ENCODE results near the gene PSMD13. TPM values are rescaled to one million over a fixed set of nuclear protein-coding genes. Genes with fewer than 3 reads are reported as not detected.

PSMD13 gene
- polyA plus RNA-seq, 4 donors = 104 to 159 (median 149) TPM

- Histone ChIP-seq H3K27ac (ENCODE audit: low read depth in 1 of 3, low read length in 2 of 3) (no peak overlapping the region), H3K36me3 (ENCODE audit: control insufficient read depth in 3 of 3, insufficient read depth in 2 of 3, low read depth in 1 of 3, low read length in 3 of 3) (peaks cover 7 to 43% (median 17%) of the 10 kb centered on the region in 3 donors), H3K4me1 (ENCODE audit: control insufficient read depth in 3 of 3, insufficient read depth in 2 of 3, low read depth in 1 of 3, low read length in 2 of 3) (peaks cover 0 to 5% (median 0%) of the 10 kb centered on the region in 3 donors), H3K9me3 (ENCODE audit: control insufficient read depth in 2 of 2, insufficient read depth in 1 of 2, low read depth in 1 of 2, low read length in 1 of 2) (no peaks in the 10 kb centered on the region), H3K4me3 (ENCODE audit: low read depth in 1 of 3, low read length in 3 of 3) (no peak overlapping the region), H3K27me3 (ENCODE audit: control insufficient read depth in 3 of 3, insufficient read depth in 3 of 3, low read length in 3 of 3) (no peaks in the 10 kb centered on the region)
- WGBS, 3 donors = 76 to 84% (median 83%) methylated on average over 12 to 13 of the region's 13 CpGs
- no peak for FAIRE-seq
- no peak for DNase-seq
Measured at GRCh38 chr11:253160-253885, 16.5 kb downstream of the PSMD13 start.

GRCh38 chr11:253886-254270, 17.1 kb downstream of the PSMD13 start:
- FAIRE-seq = no peak
- 90 to 94% (median 91%) methylated on average over 5 of the region's 5 CpGs for WGBS, 3 donors

GRCh38 chr11:255176-255575, 18.4 kb downstream of the PSMD13 start:
- no peaks in the 10 kb centered on the region for H3K9me3 ChIP-seq (ENCODE audit: control insufficient read depth in 2 of 2, insufficient read depth in 1 of 2, low read depth in 1 of 2, low read length in 1 of 2)
- H3K36me3 ChIP-seq (ENCODE audit: control insufficient read depth in 3 of 3, insufficient read depth in 2 of 3, low read depth in 1 of 3, low read length in 3 of 3) = peaks cover 2 to 33% (median 8%) of the 10 kb centered on the region in 3 donors
- H3K27ac ChIP-seq (ENCODE audit: low read depth in 1 of 3, low read length in 2 of 3) = no peak overlapping the region
- no peak for DNase-seq
- peaks cover 0 to 5% (median 0%) of the 10 kb centered on the region in 3 donors for H3K4me1 ChIP-seq (ENCODE audit: control insufficient read depth in 3 of 3, insufficient read depth in 2 of 3, low read depth in 1 of 3, low read length in 2 of 3)
- FAIRE-seq = no peak
- no peak overlapping the region for H3K4me3 ChIP-seq (ENCODE audit: low read depth in 1 of 3, low read length in 3 of 3)
- no peaks in the 10 kb centered on the region for H3K27me3 ChIP-seq (ENCODE audit: control insufficient read depth in 3 of 3, insufficient read depth in 3 of 3, low read length in 3 of 3)
- 62 to 74% (median 65%) methylated on average over 3 of the region's 3 CpGs for WGBS, 3 donors

More at GRCh38 chr11:253886-254270, 17.1 kb downstream of the PSMD13 start:
- Histone ChIP-seq H3K27ac (ENCODE audit: low read depth in 1 of 3, low read length in 2 of 3) (no peak overlapping the region), H3K36me3 (ENCODE audit: control insufficient read depth in 3 of 3, insufficient read depth in 2 of 3, low read depth in 1 of 3, low read length in 3 of 3) (peaks cover 7 to 39% (median 12%) of the 10 kb centered on the region in 3 donors), H3K9me3 (ENCODE audit: control insufficient read depth in 2 of 2, insufficient read depth in 1 of 2, low read depth in 1 of 2, low read length in 1 of 2) (no peaks in the 10 kb centered on the region), H3K4me3 (ENCODE audit: low read depth in 1 of 3, low read length in 3 of 3) (no peak overlapping the region), H3K27me3 (ENCODE audit: control insufficient read depth in 3 of 3, insufficient read depth in 3 of 3, low read length in 3 of 3) (no peaks in the 10 kb centered on the region), H3K4me1 (ENCODE audit: control insufficient read depth in 3 of 3, insufficient read depth in 2 of 3, low read depth in 1 of 3, low read length in 2 of 3) (peaks cover 0 to 5% (median 0%) of the 10 kb centered on the region in 3 donors)
- no peak for DNase-seq

GRCh38 chr11:255816-256215, 19.0 kb downstream of the PSMD13 start:
- WGBS, 3 donors = 95 to 98% (median 97%) methylated on average over 2 of the region's 2 CpGs
- Histone ChIP-seq H3K9me3 (ENCODE audit: control insufficient read depth in 2 of 2, insufficient read depth in 1 of 2, low read depth in 1 of 2, low read length in 1 of 2) (no peaks in the 10 kb centered on the region), H3K4me1 (ENCODE audit: control insufficient read depth in 3 of 3, insufficient read depth in 2 of 3, low read depth in 1 of 3, low read length in 2 of 3) (peaks cover 0 to 5% (median 0%) of the 10 kb centered on the region in 3 donors), H3K4me3 (ENCODE audit: low read depth in 1 of 3, low read length in 3 of 3) (no peak overlapping the region), H3K27me3 (ENCODE audit: control insufficient read depth in 3 of 3, insufficient read depth in 3 of 3, low read length in 3 of 3) (no peaks in the 10 kb centered on the region), H3K27ac (ENCODE audit: low read depth in 1 of 3, low read length in 2 of 3) (no peak overlapping the region), H3K36me3 (ENCODE audit: control insufficient read depth in 3 of 3, insufficient read depth in 2 of 3, low read depth in 1 of 3, low read length in 3 of 3) (peaks cover 2 to 29% (median 8%) of the 10 kb centered on the region in 3 donors)
- FAIRE-seq (no peak), DNase-seq (no peak)

- H3K4me1 ChIP-seq (ENCODE audit: control insufficient read depth in 3 of 3, insufficient read depth in 2 of 3, low read depth in 1 of 3, low read length in 2 of 3) = peaks cover 0 to 5% (median 0%) of the 10 kb centered on the region in 3 donors
- H3K27ac ChIP-seq (ENCODE audit: low read depth in 1 of 3, low read length in 2 of 3) = no peak overlapping the region
- H3K36me3 ChIP-seq (ENCODE audit: control insufficient read depth in 3 of 3, insufficient read depth in 2 of 3, low read depth in 1 of 3, low read length in 3 of 3) = peaks cover 2 to 19% (median 2%) of the 10 kb centered on the region in 3 donors
- DNase-seq (no peak), FAIRE-seq (no peak)
- H3K9me3 ChIP-seq (ENCODE audit: control insufficient read depth in 2 of 2, insufficient read depth in 1 of 2, low read depth in 1 of 2, low read length in 1 of 2) = peaks cover 0 to 7% of the 10 kb centered on the region in 2 donors
- H3K4me3 ChIP-seq (ENCODE audit: low read depth in 1 of 3, low read length in 3 of 3) = no peak overlapping the region
- H3K27me3 ChIP-seq (ENCODE audit: control insufficient read depth in 3 of 3, insufficient read depth in 3 of 3, low read length in 3 of 3) = no peaks in the 10 kb centered on the region
- WGBS, 3 donors = 80 to 88% (median 82%) methylated on average over 13 to 14 of the region's 14 CpGs
Measured at GRCh38 chr11:256952-257737, 20.4 kb downstream of the PSMD13 start.

GRCh38 chr11:257766-258493, 21.2 kb downstream of the PSMD13 start:
- Histone ChIP-seq H3K36me3 (ENCODE audit: control insufficient read depth in 3 of 3, insufficient read depth in 2 of 3, low read depth in 1 of 3, low read length in 3 of 3) (peaks cover under 1 to 11% (median 2%) of the 10 kb centered on the region in 3 donors), H3K4me3 (ENCODE audit: low read depth in 1 of 3, low read length in 3 of 3) (no peak overlapping the region), H3K9me3 (ENCODE audit: control insufficient read depth in 2 of 2, insufficient read depth in 1 of 2, low read depth in 1 of 2, low read length in 1 of 2) (peaks cover 0 to 7% of the 10 kb centered on the region in 2 donors), H3K27ac (ENCODE audit: low read depth in 1 of 3, low read length in 2 of 3) (no peak overlapping the region), H3K27me3 (ENCODE audit: control insufficient read depth in 3 of 3, insufficient read depth in 3 of 3, low read length in 3 of 3) (no peaks in the 10 kb centered on the region), H3K4me1 (ENCODE audit: control insufficient read depth in 3 of 3, insufficient read depth in 2 of 3, low read depth in 1 of 3, low read length in 2 of 3) (peaks cover 0 to 5% (median 0%) of the 10 kb centered on the region in 3 donors)
- WGBS, 3 donors = 67 to 80% (median 72%) methylated on average over 15 of the region's 15 CpGs
- DNase-seq (no peak), FAIRE-seq (no peak)

GRCh38 chr11:259413-259812, 22.6 kb downstream of the PSMD13 start:
- H3K36me3 ChIP-seq (ENCODE audit: control insufficient read depth in 3 of 3, insufficient read depth in 2 of 3, low read depth in 1 of 3, low read length in 3 of 3) = no peaks in the 10 kb centered on the region
- DNase-seq (no peak), FAIRE-seq (no peak)
- peaks cover 0 to 5% (median 0%) of the 10 kb centered on the region in 3 donors for H3K4me1 ChIP-seq (ENCODE audit: control insufficient read depth in 3 of 3, insufficient read depth in 2 of 3, low read depth in 1 of 3, low read length in 2 of 3)
- WGBS, 3 donors = 74 to 83% (median 75%) methylated on average over 10 of the region's 10 CpGs
- peaks cover 0 to 7% of the 10 kb centered on the region in 2 donors for H3K9me3 ChIP-seq (ENCODE audit: control insufficient read depth in 2 of 2, insufficient read depth in 1 of 2, low read depth in 1 of 2, low read length in 1 of 2)
- H3K4me3 ChIP-seq (ENCODE audit: low read depth in 1 of 3, low read length in 3 of 3) = no peak overlapping the region
- no peaks in the 10 kb centered on the region for H3K27me3 ChIP-seq (ENCODE audit: control insufficient read depth in 3 of 3, insufficient read depth in 3 of 3, low read length in 3 of 3)
- no peak overlapping the region for H3K27ac ChIP-seq (ENCODE audit: low read depth in 1 of 3, low read length in 2 of 3)

GRCh38 chr11:261624-262023, 24.8 kb downstream of the PSMD13 start:
- 85 to 96% (median 93%) methylated on average over 4 of the region's 4 CpGs for WGBS, 3 donors
- DNase-seq = no peak
- Histone ChIP-seq H3K4me1 (ENCODE audit: control insufficient read depth in 3 of 3, insufficient read depth in 2 of 3, low read depth in 1 of 3, low read length in 2 of 3) (peaks cover 0 to 5% (median 0%) of the 10 kb centered on the region in 3 donors), H3K36me3 (ENCODE audit: control insufficient read depth in 3 of 3, insufficient read depth in 2 of 3, low read depth in 1 of 3, low read length in 3 of 3) (no peaks in the 10 kb centered on the region), H3K27ac (ENCODE audit: low read depth in 1 of 3, low read length in 2 of 3) (no peak overlapping the region), H3K27me3 (ENCODE audit: control insufficient read depth in 3 of 3, insufficient read depth in 3 of 3, low read length in 3 of 3) (no peaks in the 10 kb centered on the region), H3K9me3 (ENCODE audit: control insufficient read depth in 2 of 2, insufficient read depth in 1 of 2, low read depth in 1 of 2, low read length in 1 of 2) (peaks cover 0 to 13% of the 10 kb centered on the region in 2 donors), H3K4me3 (ENCODE audit: low read depth in 1 of 3, low read length in 3 of 3) (no peak overlapping the region)
- FAIRE-seq = no peak

All from small intestine (tissue), 7 donors.